CD14-positive monocyte (primary cell): ENCODE results near the gene EPB41L4A. TPM values are rescaled to one million over a fixed set of nuclear protein-coding genes. Genes with fewer than 3 reads are reported as not detected.

Source experiments
- DNase-seq, 3 donors: peaks; one replicate each; pipeline ENCODE4 v3.0.0-alpha.2; 2011 to 2022
- H2AFZ ChIP-seq: 2 replicates; pipeline ENCODE4 v1.6.0; 2012; ENCODE audit warnings: mild to moderate bottlenecking, low read depth, low read length, inconsistent platforms; ENCODE audit not compliant: insufficient read depth, poor library complexity, severe bottlenecking
- H3K27ac ChIP-seq, 2 donors: 1 replicate in 1 of 2; 2 replicates in 1 of 2; pipeline ENCODE4 v1.5.1; 2012 to 2013; ENCODE audit warnings: low read length in 2 of 2, control low read depth in 1 of 2, inconsistent platforms in 1 of 2, low read depth in 1 of 2, mild to moderate bottlenecking in 1 of 2
- H3K27me3 ChIP-seq, 2 donors: one replicate each; pipeline versions ENCODE4 v1.6.0 to v1.6.1; 2011 to 2013; ENCODE audit warnings: low read length in 2 of 2; ENCODE audit not compliant: control insufficient read depth in 2 of 2, insufficient read depth in 2 of 2
- H3K36me3 ChIP-seq, 2 donors: replicated peaks in 1 of 2; 1 replicate in 1 of 2; 2 replicates in 1 of 2; pipeline versions ENCODE4 v1.5.1 to v1.6.1; 2012 to 2013; ENCODE audit warnings: low read length in 2 of 2, control low read depth in 1 of 2, inconsistent platforms in 1 of 2, mild to moderate bottlenecking in 1 of 2; ENCODE audit not compliant: insufficient read depth in 2 of 2, control insufficient read depth in 1 of 2
- H3K4me1 ChIP-seq, 2 donors: 1 replicate in 1 of 2; 2 replicates in 1 of 2; pipeline versions ENCODE4 v1.5.1 to v1.6.1; 2012 to 2013; ENCODE audit warnings: low read length in 2 of 2, control low read depth in 1 of 2, inconsistent platforms in 1 of 2, mild to moderate bottlenecking in 1 of 2, moderate library complexity in 1 of 2; ENCODE audit not compliant: insufficient read depth in 2 of 2, control insufficient read depth in 1 of 2
- H3K4me2 ChIP-seq: replicated peaks from 2 replicates; pipeline ENCODE3; 2012; ENCODE audit warnings: low read length, moderate library complexity, mild to moderate bottlenecking; ENCODE audit not compliant: poor library complexity, severe bottlenecking; ENCODE audit errors: extremely low read depth
- H3K4me3 ChIP-seq, 3 experiments: fragments of 200-600 bp in 1 of 3; sonication (generic) in 1 of 3; replicated peaks in 1 of 3; 1 replicate in 2 of 3; 2 replicates in 1 of 3; pipeline ENCODE4 v1.5.1; 2011 to 2013; ENCODE audit warnings: low read length in 3 of 3, mild to moderate bottlenecking in 3 of 3, control low read depth in 2 of 3, low read depth in 2 of 3, inconsistent platforms in 1 of 3, moderate library complexity in 1 of 3
- H3K79me2 ChIP-seq: 2 replicates; pipeline ENCODE4 v1.6.0; 2012; ENCODE audit warnings: mild to moderate bottlenecking, control low read depth, inconsistent platforms, low read length, moderate library complexity; ENCODE audit not compliant: insufficient read depth
- H3K9ac ChIP-seq: 2 replicates; pipeline ENCODE4 v1.6.0; 2017; ENCODE audit warnings: low read length, mild to moderate bottlenecking; ENCODE audit not compliant: insufficient read depth, poor library complexity, severe bottlenecking
- H3K9me3 ChIP-seq, 2 donors: replicated peaks in 1 of 2; 1 replicate in 1 of 2; 2 replicates in 1 of 2; pipeline versions ENCODE4 v1.5.1 to v1.6.1; 2012 to 2013; ENCODE audit warnings: low read length in 2 of 2, control low read depth in 1 of 2; ENCODE audit not compliant: control insufficient read depth in 1 of 2, insufficient read depth in 1 of 2
- H4K20me1 ChIP-seq: 2 replicates; pipeline ENCODE4 v1.6.0; 2012; ENCODE audit warnings: mild to moderate bottlenecking, low read length, control low read depth, moderate library complexity; ENCODE audit not compliant: insufficient read depth
- H3K27ac Mint-ChIP-seq, 7 donors: one replicate each; pipeline ENCODE4 v1.8.0; 2020; ENCODE audit warnings: mild to moderate bottlenecking in 7 of 7, mixed read lengths in 7 of 7, moderate library complexity in 6 of 7, inconsistent platforms in 2 of 7
- H3K27me3 Mint-ChIP-seq, 3 donors: one replicate each; pipeline ENCODE4 v1.8.0; 2021 to 2022; ENCODE audit warnings: low read depth in 3 of 3, mild to moderate bottlenecking in 3 of 3, mixed read lengths in 3 of 3, moderate library complexity in 3 of 3, inconsistent platforms in 1 of 3
- H3K36me3 Mint-ChIP-seq, 2 donors: one replicate each; pipeline ENCODE4 v1.8.0; 2020; ENCODE audit warnings: mixed read lengths in 2 of 2, inconsistent platforms in 1 of 2, mild to moderate bottlenecking in 1 of 2
- H3K4me1 Mint-ChIP-seq: one replicate; pipeline ENCODE4 v1.8.0; 2020; ENCODE audit warnings: mild to moderate bottlenecking, mixed read lengths
- H3K4me3 Mint-ChIP-seq, 2 donors: one replicate each; pipeline ENCODE4 v1.8.0; 2020; ENCODE audit warnings: mild to moderate bottlenecking in 2 of 2, mixed read lengths in 2 of 2, moderate library complexity in 1 of 2
- H3K9me3 Mint-ChIP-seq, 7 donors: one replicate each; pipeline ENCODE4 v1.8.0; 2020 to 2022; ENCODE audit warnings: mixed read lengths in 7 of 7, mild to moderate bottlenecking in 6 of 7, moderate library complexity in 6 of 7, inconsistent platforms in 2 of 7
- WGBS: methylation state at CpG from one replicate; pipeline ENCODE4 v1.1.5; 2013; ENCODE audit warnings: missing lambda C conversion rate; ENCODE audit not compliant: insufficient coverage; 5-methylcytosine and 5-hydroxymethylcytosine counted together
- intact Hi-C, 2 donors: fragments of 100-400 bp; cut with micrococcal nuclease; formaldehyde crosslinking; loops; one replicate each; pipeline versions ENCODE4 v1.15.0 to v1.15.1; 2023
- polyA plus RNA-seq, 3 donors: library from polyadenylated mRNA; depleted of rRNA in 1 of 3; unstranded in 2 of 3; stranded (reverse) in 1 of 3; fragments of 300-500 nt in 2 of 3; fragments of >200 nt in 1 of 3; fragmentation: Illumina TruSeq in 2 of 3; gene quantifications; 1 replicate in 2 of 3; 2 replicates in 1 of 3; pipeline ENCODE4 v1.2.3, GENCODE V29; 2012 to 2021
- TF ChIP-seq, protein P1 (sequence below): fragments of 200-600 bp; IDR thresholded peaks from one replicate; pipeline ENCODE4 v1.8.0; 2022; ENCODE audit warnings: antibody characterized with exemption, mild to moderate bottlenecking

The EPB41L4A gene
- polyA plus RNA-seq, 3 donors: 0.01 to 0.05 TPM; not detected in 1

DNA sequence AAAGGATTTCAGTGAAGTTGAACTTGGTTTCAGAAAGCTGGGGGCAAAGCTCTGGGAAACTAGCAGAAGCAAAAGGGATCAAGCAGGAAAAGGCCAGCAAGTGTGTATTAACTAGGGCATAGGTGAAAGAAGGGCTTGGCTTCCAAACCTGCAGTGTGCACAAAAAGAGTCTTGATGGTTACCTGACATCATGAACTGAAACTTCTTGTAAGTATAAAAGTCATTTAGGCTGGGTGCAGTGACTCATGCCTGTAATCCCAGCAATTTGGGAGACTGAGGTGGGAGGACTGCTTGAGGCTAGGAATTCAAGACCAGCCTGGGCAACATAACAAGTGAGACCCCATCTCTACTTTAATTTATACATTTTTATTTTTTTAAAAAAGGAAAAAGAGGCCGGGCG lies 216.4 kb downstream of the EPB41L4A start:
- Mint-ChIP-seq H3K4me3 (no peak overlapping the region), H3K9me3 (peaks cover 0 to 2% (median 0%) of the 10 kb centered on the region in 7 donors), H3K36me3 (no peaks in the 10 kb centered on the region), H3K27ac (no peak overlapping the region), H3K27me3 (peaks cover 17 to 28% (median 18%) of the 10 kb centered on the region in 3 donors), H3K4me1 (peaks cover 18% of the 10 kb centered on the region)
- TF ChIP-seq, protein P1, sequence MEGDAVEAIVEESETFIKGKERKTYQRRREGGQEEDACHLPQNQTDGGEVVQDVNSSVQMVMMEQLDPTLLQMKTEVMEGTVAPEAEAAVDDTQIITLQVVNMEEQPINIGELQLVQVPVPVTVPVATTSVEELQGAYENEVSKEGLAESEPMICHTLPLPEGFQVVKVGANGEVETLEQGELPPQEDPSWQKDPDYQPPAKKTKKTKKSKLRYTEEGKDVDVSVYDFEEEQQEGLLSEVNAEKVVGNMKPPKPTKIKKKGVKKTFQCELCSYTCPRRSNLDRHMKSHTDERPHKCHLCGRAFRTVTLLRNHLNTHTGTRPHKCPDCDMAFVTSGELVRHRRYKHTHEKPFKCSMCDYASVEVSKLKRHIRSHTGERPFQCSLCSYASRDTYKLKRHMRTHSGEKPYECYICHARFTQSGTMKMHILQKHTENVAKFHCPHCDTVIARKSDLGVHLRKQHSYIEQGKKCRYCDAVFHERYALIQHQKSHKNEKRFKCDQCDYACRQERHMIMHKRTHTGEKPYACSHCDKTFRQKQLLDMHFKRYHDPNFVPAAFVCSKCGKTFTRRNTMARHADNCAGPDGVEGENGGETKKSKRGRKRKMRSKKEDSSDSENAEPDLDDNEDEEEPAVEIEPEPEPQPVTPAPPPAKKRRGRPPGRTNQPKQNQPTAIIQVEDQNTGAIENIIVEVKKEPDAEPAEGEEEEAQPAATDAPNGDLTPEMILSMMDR: no peak
- Histone ChIP-seq H3K27me3 (peaks cover 12 to 18% of the 10 kb centered on the region in 2 donors), H3K4me2 (no peak overlapping the region), H3K4me3 (no peak overlapping the region), H3K27ac (no peak overlapping the region), H3K36me3 (no peaks in the 10 kb centered on the region), H3K79me2 (no peaks in the 10 kb centered on the region), H2AFZ (no peak overlapping the region), H3K9me3 (no peaks in the 10 kb centered on the region), H3K4me1 (peaks cover 6 to 8% of the 10 kb centered on the region in 2 donors), H4K20me1 (no peaks in the 10 kb centered on the region), H3K9ac (no peak overlapping the region)
- no peak for DNase-seq
- WGBS: no CpG with 5 or more reads among the region's 2 CpGs
- intact Hi-C loops: no loop called here

DNA sequence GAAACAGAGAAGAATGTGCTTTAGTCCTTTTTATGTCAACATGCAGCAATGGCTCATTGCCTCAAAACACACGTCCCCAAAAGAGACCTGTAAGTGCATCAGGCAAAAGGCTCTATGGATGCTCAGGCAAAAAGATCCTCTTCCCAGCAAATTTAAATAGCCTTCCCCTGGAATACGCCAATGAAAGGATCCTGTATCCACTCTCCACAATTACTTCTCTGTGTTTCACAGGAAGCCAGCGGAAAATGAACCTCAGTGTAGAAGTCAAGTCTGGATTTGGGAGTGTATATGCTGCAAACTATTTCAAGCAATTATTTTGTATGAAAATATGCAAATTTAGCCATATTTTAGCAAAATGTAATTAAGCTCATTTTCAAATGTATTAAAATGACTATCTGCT lies 217.9 kb downstream of the EPB41L4A start:
- TF ChIP-seq, protein P1: no peak
- peaks cover 0 to 2% (median 0%) of the 10 kb centered on the region in 7 donors for H3K9me3 Mint-ChIP-seq
- Histone ChIP-seq H3K4me3 (no peak overlapping the region), H3K79me2 (no peaks in the 10 kb centered on the region), H3K9me3 (no peaks in the 10 kb centered on the region), H4K20me1 (no peaks in the 10 kb centered on the region), H3K4me2 (no peak overlapping the region), H3K36me3 (no peaks in the 10 kb centered on the region), H3K4me1 (no peaks in the 10 kb centered on the region), H3K27ac (no peak overlapping the region), H3K27me3 (peaks cover 20 to 24% of the 10 kb centered on the region in 2 donors), H3K9ac (no peak overlapping the region), H2AFZ (no peak overlapping the region)
- 80% methylated on average over 1 of the region's 3 CpGs for WGBS
- no peak overlapping the region for H3K27ac Mint-ChIP-seq
- H3K4me3 Mint-ChIP-seq: no peak overlapping the region
- H3K36me3 Mint-ChIP-seq: no peaks in the 10 kb centered on the region
- no peak for DNase-seq
- intact Hi-C loops: no loop called here
- H3K4me1 Mint-ChIP-seq: peaks cover 5% of the 10 kb centered on the region
- peaks cover 17 to 28% (median 18%) of the 10 kb centered on the region in 3 donors for H3K27me3 Mint-ChIP-seq
